Esophagus muscularis mucosa (tissue), 3 donors: ENCODE data around the gene SDCBP2.

ENCODE experiments used
- CTCF ChIP-seq, 3 experiments: fragments of 200-600 bp in 2 of 3; fragments of 450-650 bp in 1 of 3; sonication (generic) in 2 of 3; IDR thresholded peaks; one replicate each; pipeline ENCODE4 v1.5.1; 2017 to 2019; ENCODE audit warnings: antibody characterized with exemption in 3 of 3, mild to moderate bottlenecking in 2 of 3, moderate library complexity in 1 of 3
- POLR2A ChIP-seq: fragments of 450-650 bp; IDR thresholded peaks from one replicate; pipeline ENCODE4 v1.6.1; 2017; ENCODE audit warnings: antibody characterized with exemption, moderate library complexity, mild to moderate bottlenecking, low read depth

GRCh38 chr20:1317545-1318255, 11.2 kb downstream of the SDCBP2 start:
- no peak for TF ChIP-seq CTCF (IDR thresholded peaks at IDR 0.05)
- TF ChIP-seq POLR2A = no peak
